Spleen (tissue), 11 donors: ENCODE measurements around the gene PDE8A. TPM values are rescaled to one million over a fixed set of nuclear protein-coding genes. Genes with fewer than 3 reads are reported as not detected.

Source experiments
- DNase-seq: peaks from one replicate; pipeline ENCODE4 v3.0.0-alpha.2; 2020
- H3K27ac ChIP-seq, 8 donors: fragments of 200-600 bp; sonication (generic) in 7 of 8; 1 replicate in 4 of 8; 2 replicates in 4 of 8; pipeline versions ENCODE4 v1.5.0 to v1.8.0; 2016 to 2021; ENCODE audit warnings: inconsistent platforms in 4 of 8, mild to moderate bottlenecking in 4 of 8, moderate library complexity in 1 of 8
- H3K27me3 ChIP-seq, 7 donors: fragments of 200-600 bp; sonication (generic) in 6 of 7; replicated peaks in 1 of 7; 1 replicate in 4 of 7; 2 replicates in 3 of 7; pipeline versions ENCODE4 v1.5.0 to v1.8.0; 2016 to 2021; ENCODE audit warnings: inconsistent platforms in 3 of 7, mild to moderate bottlenecking in 1 of 7
- H3K36me3 ChIP-seq, 6 donors: fragments of 200-600 bp; sonication (generic) in 5 of 6; 1 replicate in 4 of 6; 2 replicates in 2 of 6; pipeline versions ENCODE4 v1.5.0 to v1.8.0; 2016 to 2021; ENCODE audit warnings: inconsistent platforms in 2 of 6
- H3K4me1 ChIP-seq, 6 donors: fragments of 200-600 bp; sonication (generic) in 5 of 6; 1 replicate in 3 of 6; 2 replicates in 3 of 6; pipeline versions ENCODE4 v1.5.0 to v1.8.0; 2016 to 2021; ENCODE audit warnings: inconsistent platforms in 3 of 6
- H3K4me3 ChIP-seq, 8 donors: fragments of 200-600 bp; sonication (generic) in 7 of 8; 1 replicate in 4 of 8; 2 replicates in 4 of 8; pipeline versions ENCODE4 v1.5.0 to v1.8.0; 2016 to 2021; ENCODE audit warnings: inconsistent platforms in 4 of 8, mild to moderate bottlenecking in 4 of 8, moderate library complexity in 2 of 8
- H3K9me3 ChIP-seq, 8 donors: fragments of 200-600 bp; sonication (generic) in 7 of 8; 1 replicate in 4 of 8; 2 replicates in 4 of 8; pipeline versions ENCODE4 v1.5.0 to v1.8.0; 2016 to 2021; ENCODE audit warnings: inconsistent platforms in 4 of 8
- CTCF ChIP-seq, 11 experiments: fragments of 200-600 bp in 7 of 11; fragments of 450-650 bp in 4 of 11; sonication (generic) in 4 of 11; IDR thresholded peaks in 8 of 11; conservative IDR thresholded peaks in 3 of 11; 1 replicate in 7 of 11; 2 replicates in 4 of 11; pipeline versions ENCODE4 v1.4.0 to v1.8.0; 2016 to 2021; ENCODE audit warnings: antibody characterized with exemption in 11 of 11, inconsistent platforms in 4 of 11, mild to moderate bottlenecking in 1 of 11
- POLR2A ChIP-seq, 3 donors: fragments of 450-650 bp; IDR thresholded peaks; one replicate each; pipeline ENCODE4 v1.5.1; 2017; ENCODE audit warnings: antibody characterized with exemption in 3 of 3, mild to moderate bottlenecking in 1 of 3
- POLR2AphosphoS5 ChIP-seq, 3 donors: sonication (generic); formaldehyde crosslinking; IDR thresholded peaks; one replicate each; pipeline ENCODE4 v1.5.1; 2017; ENCODE audit warnings: antibody characterized with exemption in 3 of 3
- WGBS, 5 donors: extraction: QIAGEN DNeasy Blood & Tissue Kit in 3 of 5; methylation state at CpG; one replicate each; pipeline versions ENCODE4 v1.1.5 to v1.1.7; 2013 to 2018; 5-methylcytosine and 5-hydroxymethylcytosine counted together
- intact Hi-C: fragments of 100-400 bp; cut with DNase I; formaldehyde crosslinking; loops from one replicate; pipeline ENCODE4 v1.15.0; 2023; ENCODE audit warnings: low total_unique reads
- polyA plus RNA-seq, 3 donors: library from polyadenylated mRNA; stranded (reverse); fragments of 200-250 nt; gene quantifications; one replicate each; pipeline ENCODE4 v1.2.1, GENCODE V29; 2013
- total RNA-seq, 7 donors: library from RNA; depleted of rRNA in 3 of 7; stranded (reverse); fragments of >200 nt in 3 of 7; fragmentation: NEBNext Ultra II Directional in 4 of 7; extraction: Animal tissue kit (Norgen Biotek cat#: 25700) in 4 of 7; gene quantifications; one replicate each; pipeline versions ENCODE4 v1.1.0 to v1.2.1, GENCODE V29; 2016 to 2021
- donor health status: healthy with polysubstance abuse.
- donor health status: DM: no; HTN: no; CAD: no; lungs with moderate emphysema.
- donor health status: DM: no; HTN: no; CAD: no.
- donor health status: Bipolar disorder and iron deficiency.
- donor health status: healthy.
- donor health status: DM: no; HTN: no; CAD: no.
- donor health status: DM: yes; HTN: yes; CAD: no.

Gene PDE8A
- total and polyA plus RNA-seq, 10 donors, result 13.2 to 52.2 (median 30.6) TPM

- no peak overlapping the region for H3K4me3 ChIP-seq
- 91 to 100% (median 94%) methylated on average over 1 of the region's 1 CpG for WGBS, 5 donors
- no peaks in the 10 kb centered on the region for H3K9me3 ChIP-seq
- intact Hi-C loops, result no loop called here
- TF ChIP-seq POLR2A (IDR thresholded peaks at IDR 0.05) (no peak), CTCF (IDR thresholded peaks at IDR 0.05 in 8 of 11, conservative IDR thresholded peaks at IDR 0.05 in 3 of 11) (no peak), POLR2AphosphoS5 (IDR thresholded peaks at IDR 0.05) (no peak)
- peaks cover 0 to 92% (median 29%) of the 10 kb centered on the region in 6 donors for H3K36me3 ChIP-seq
- no peak for DNase-seq
- no peaks in the 10 kb centered on the region for H3K4me1 ChIP-seq
- H3K27ac ChIP-seq, result no peak overlapping the region
- H3K27me3 ChIP-seq, result no peaks in the 10 kb centered on the region
These were observed 142.5 kb downstream of the PDE8A start for GRCh38 chr15:85124173-85124572.

DNA sequence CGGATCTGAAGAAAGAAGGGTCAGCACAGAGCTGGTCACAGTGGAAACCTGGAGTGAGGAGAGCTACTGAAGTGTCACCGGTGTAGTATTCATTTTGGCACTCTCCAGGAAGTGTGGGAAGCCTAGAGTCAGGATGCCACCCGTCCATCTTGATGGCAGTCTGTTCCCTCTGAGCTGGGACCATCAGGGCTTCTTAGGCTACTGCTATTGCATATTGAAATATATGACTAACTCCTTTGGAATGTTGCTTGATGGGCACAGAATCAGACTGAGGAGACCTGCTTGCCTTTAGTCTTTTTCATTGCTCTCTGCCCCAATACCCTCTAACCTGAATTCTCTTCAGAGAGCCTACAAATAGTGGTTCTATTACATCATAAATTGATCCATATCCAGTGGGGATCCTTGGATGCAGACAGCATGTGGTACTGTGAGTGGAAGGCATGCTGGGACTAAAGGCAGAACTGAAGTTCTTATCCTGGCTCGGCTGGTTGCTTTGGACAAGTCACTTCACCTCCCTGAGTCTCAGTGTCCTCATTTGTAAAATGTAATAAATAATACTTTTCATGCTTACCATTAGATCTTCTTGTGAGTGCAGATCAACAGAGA, 143.5 kb downstream of the PDE8A start:
- no peaks in the 10 kb centered on the region for H3K9me3 ChIP-seq
- intact Hi-C loops, result no loop called here

GRCh38 chr15:85128621-85129020, 147.0 kb downstream of the PDE8A start:
- no peak overlapping the region for H3K4me3 ChIP-seq
- H3K36me3 ChIP-seq, result peaks cover 0 to 100% (median 27%) of the 10 kb centered on the region in 6 donors
- no peaks in the 10 kb centered on the region for H3K4me1 ChIP-seq
- TF ChIP-seq CTCF (IDR thresholded peaks at IDR 0.05 in 8 of 11, conservative IDR thresholded peaks at IDR 0.05 in 3 of 11), result no peak
- no peak for TF ChIP-seq POLR2AphosphoS5 (IDR thresholded peaks at IDR 0.05)
- TF ChIP-seq POLR2A (IDR thresholded peaks at IDR 0.05), result no peak
- H3K9me3 ChIP-seq, result peaks cover 0 to 12% (median 5%) of the 10 kb centered on the region in 8 donors
- DNase-seq, result no peak
- H3K27me3 ChIP-seq, result no peaks in the 10 kb centered on the region
- intact Hi-C loops, result no loop called here
- H3K27ac ChIP-seq, result no peak overlapping the region

More for the DNA sequence above, 143.5 kb downstream of the PDE8A start:
- Histone ChIP-seq H3K27me3 (no peaks in the 10 kb centered on the region), H3K36me3 (peaks cover 0 to 100% (median 28%) of the 10 kb centered on the region in 6 donors), H3K4me3 (no peak overlapping the region), H3K27ac (no peak overlapping the region), H3K4me1 (no peaks in the 10 kb centered on the region)
- DNase-seq, result no peak
- WGBS, 5 donors, result 81 to 96% (median 92%) methylated on average over 4 of the region's 4 CpGs
- no peak for TF ChIP-seq CTCF (IDR thresholded peaks at IDR 0.05 in 8 of 11, conservative IDR thresholded peaks at IDR 0.05 in 3 of 11)
- no peak for TF ChIP-seq POLR2AphosphoS5 (IDR thresholded peaks at IDR 0.05)

DNA sequence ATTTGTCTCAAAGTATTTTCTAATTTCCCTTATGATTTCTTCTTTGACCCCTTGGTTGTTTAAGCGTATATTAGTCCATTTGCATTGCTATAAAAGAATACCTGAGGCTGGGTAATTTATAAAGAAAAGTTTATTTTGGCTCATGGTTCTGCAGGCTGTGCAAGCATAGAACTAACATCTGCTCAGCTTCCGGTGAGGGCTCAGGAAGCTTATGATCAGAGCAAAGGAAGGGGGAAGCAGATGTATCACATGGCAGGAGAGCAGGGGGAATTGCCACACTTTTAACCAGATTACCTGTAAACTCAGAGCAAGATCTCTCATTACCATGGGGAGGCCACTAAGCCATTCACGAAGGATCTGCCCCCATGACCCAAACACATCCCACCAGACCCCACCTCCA, 148.2 kb downstream of the PDE8A start:
- 61 to 87% (median 76%) methylated on average over 3 of the region's 3 CpGs for WGBS, 5 donors
- Histone ChIP-seq H3K4me3 (no peak overlapping the region), H3K36me3 (peaks cover 0 to 100% (median 32%) of the 10 kb centered on the region in 6 donors), H3K9me3 (peaks cover 0 to 12% (median 5%) of the 10 kb centered on the region in 8 donors), H3K4me1 (no peaks in the 10 kb centered on the region), H3K27ac (no peak overlapping the region), H3K27me3 (no peaks in the 10 kb centered on the region)
- intact Hi-C loops, result no loop called here
- no peak for DNase-seq
- TF ChIP-seq POLR2AphosphoS5 (IDR thresholded peaks at IDR 0.05) (no peak), CTCF (IDR thresholded peaks at IDR 0.05 in 8 of 11, conservative IDR thresholded peaks at IDR 0.05 in 3 of 11) (no peak), POLR2A (IDR thresholded peaks at IDR 0.05) (no peak)
